GM12872 (cell line): ENCODE measurements around the gene PTBP1.

ENCODE experiments used
- TF ChIP-seq, protein P1 (sequence below): IDR thresholded peaks from 3 replicates; pipeline ENCODE4 v1.5.1; 2011; ENCODE audit warnings: low read depth, mild to moderate bottlenecking, low read length, moderate library complexity; ENCODE audit not compliant: insufficient read depth

Gene PTBP1

DNA sequence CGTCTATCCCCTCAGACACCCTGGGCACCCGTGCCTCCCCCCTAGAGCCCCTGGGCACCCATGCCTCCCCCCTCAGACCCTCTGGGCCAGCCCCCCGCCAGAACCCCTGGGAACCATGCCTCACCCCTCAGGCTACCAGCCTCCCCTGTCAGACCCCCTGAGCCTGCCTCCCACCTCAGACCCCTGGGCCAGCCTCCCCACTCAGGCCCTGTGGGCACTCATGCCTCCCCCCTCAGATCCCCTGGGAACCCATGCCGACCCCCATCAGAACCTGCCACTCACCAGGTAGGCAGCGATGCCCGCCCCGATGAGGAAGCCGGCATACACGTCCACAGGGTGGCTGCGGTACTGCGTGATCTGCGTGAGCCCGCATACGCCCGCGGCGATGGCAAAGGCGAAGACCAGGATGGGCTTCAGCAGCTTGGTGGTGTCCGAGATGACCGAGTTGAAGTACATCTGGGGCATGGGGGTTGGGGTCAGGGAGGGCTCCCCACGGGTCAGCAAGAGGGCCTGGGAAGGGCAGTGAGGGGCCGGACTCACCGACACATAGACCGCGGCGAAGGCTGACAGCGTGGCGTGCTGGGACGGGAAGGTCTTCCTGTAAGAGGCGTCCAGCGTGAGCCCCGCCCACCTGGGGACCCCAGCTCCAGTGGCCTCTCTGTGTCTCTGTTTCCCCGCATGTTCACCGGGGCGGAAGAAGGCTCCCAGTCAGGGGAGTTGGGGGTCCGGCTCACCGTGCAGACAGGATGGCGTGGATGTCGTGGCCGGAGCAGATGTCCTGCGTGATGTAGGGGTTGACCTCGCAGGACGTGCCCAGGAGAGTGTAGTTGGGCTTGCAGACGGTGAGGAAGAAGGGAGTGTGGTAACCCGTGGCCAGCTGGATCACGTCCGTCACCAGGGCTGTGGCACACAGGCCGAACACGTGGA lies 17.2 kb downstream of the PTBP1 start:
- TF ChIP-seq, protein P1, sequence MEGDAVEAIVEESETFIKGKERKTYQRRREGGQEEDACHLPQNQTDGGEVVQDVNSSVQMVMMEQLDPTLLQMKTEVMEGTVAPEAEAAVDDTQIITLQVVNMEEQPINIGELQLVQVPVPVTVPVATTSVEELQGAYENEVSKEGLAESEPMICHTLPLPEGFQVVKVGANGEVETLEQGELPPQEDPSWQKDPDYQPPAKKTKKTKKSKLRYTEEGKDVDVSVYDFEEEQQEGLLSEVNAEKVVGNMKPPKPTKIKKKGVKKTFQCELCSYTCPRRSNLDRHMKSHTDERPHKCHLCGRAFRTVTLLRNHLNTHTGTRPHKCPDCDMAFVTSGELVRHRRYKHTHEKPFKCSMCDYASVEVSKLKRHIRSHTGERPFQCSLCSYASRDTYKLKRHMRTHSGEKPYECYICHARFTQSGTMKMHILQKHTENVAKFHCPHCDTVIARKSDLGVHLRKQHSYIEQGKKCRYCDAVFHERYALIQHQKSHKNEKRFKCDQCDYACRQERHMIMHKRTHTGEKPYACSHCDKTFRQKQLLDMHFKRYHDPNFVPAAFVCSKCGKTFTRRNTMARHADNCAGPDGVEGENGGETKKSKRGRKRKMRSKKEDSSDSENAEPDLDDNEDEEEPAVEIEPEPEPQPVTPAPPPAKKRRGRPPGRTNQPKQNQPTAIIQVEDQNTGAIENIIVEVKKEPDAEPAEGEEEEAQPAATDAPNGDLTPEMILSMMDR: no peak

DNA sequence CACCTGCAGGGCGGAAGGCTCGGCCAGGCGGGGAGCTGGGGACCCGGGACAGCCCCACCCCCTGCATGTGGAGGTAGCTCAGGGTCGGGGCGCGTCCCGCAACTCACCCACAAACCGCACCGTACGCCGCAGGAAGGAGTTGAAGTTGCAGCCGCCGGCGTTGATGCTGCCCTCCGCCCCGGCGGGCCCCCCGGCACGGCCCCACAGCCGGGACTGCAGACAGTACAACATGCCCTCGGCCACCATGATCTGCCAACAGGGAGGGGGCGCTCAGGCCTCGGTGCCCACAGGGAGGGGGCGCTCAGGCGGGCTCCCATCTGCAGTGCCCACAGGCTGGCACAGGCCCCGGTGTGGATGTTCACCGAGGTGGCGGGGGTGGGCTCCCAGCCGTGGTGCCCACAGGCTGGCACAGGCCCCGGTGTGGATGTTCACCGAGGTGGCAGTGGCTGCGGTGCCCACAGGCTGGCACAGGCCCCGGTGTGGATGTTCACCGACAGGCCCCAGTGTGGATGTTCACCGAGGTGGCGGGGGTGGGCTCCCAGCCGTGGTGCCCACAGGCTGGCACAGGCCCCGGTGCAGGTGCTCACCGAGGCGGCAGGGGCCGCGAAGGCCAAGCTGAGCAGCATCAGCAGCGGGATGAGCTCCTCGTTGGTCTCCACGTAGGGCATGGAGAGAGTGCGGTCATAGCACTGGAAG lies 18.0 kb downstream of the PTBP1 start:
- TF ChIP-seq, protein P1: no peak

DNA sequence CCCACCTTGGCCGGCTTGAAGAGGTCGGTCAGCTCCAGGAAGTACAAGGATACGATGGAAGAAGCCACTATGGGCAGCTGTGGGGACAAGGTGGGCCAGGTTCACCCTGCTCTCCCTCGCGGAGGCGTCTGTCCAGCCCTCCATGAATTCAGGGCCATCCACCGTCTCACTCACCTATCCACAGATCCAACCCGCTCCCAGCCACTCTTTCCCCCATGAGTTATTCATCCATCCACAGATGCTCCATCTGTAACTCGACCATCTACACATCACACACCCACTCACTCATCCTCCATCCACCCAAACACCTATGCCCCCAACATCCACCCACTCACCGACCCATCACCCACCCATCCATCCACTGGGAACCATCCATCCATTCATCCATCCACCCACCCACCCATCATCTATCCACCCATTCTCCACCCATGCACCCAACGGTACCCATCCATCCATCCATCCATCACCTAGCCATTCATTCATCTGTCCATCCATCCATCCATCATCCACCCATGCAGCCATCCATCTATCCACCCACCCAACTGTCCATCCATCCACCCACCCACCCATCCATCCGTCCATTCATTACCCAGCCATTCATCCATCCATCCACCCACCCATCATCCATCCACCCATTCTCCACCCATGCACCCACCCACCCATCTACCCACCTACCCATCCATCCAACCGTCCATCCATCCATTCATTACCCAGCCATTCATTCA lies 18.7 kb downstream of the PTBP1 start:
- TF ChIP-seq, protein P1: no peak

DNA sequence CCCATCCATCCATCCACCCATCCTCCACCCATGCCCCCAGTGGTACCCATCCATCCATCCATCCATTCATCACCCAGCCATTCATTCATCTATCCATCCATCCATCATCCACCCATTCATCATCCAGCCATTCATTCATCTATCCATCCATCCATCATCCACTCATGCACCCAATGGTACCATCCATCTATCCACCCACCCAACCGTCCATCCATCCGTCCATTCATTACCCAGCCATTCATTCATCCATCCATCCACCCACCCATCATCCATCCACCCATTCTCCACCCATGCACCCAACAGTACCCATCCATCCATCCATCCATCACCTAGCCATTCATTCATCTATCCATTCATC lies 19.2 kb downstream of the PTBP1 start:
- TF ChIP-seq, protein P1: no peak

DNA sequence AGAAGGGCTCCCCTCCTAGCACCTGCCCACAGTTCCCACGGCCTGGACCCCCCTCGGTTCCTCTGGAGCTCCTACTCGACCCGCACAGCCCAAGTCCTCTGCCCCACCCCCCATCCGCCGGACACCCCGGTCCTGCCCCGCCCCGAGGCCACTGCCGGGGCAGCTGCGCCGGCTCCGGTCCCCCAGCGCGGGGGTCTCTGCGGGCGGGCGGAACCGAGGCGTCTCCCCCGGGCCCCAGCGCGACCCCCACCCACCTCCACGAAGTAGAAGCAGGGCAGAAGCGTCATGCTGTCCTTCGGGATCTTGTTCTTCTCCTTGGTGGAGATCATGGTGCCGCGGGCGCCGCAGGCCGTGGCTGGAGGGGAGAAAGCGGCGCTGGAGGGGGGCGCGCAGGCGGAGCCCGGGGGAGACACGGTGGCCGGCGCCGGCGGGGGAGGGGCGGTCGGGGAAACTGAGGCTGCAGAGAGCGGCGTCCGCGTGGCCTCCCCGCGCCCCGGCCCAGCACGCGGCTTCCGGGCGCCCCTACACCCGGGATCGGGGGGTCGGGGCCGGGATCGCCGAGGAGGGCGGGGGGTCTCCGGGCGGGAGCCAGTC lies 24.1 kb downstream of the PTBP1 start:
- TF ChIP-seq, protein P1: no peak

DNA sequence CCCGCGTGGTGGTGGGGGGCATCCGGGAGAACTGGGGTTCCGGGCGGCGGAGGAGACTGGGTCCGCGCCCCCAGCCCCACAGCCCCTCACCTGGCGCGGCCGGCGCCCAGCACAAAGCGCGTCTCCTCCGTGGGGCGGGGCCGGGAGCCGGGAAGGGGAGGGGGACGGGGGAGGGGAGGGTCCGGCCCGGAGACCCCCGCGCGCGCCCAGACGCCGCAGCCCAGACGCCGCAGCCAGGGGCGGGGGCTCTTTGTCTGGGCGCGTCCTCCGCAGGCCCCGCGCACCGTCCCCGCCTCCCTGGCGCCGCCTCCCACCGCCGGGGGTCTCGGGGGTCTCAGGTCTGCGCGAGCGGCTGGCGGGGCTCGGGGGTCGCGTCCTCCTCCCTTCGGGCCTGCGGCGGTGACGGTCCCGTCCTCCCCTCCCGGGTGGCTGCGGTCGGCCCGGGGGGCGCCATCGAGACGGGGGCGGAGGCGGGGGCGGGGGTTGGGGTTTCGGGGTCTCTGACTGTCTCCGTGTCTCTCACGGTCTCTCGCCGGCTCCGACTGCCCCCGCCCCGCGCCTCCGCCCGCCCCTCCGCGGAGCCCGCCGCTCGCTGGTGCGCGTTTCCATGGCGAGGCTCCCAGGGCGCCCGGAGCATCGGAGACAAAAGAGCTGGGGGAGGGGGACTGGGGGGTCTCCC lies 24.7 kb downstream of the PTBP1 start, which contains the start of gene PLPPR3:
PLPPR3 (minus strand) TSS at position 131 of the 679 bp plus-strand sequence. CDS start 396 bp downstream, outside the sequence.
- TF ChIP-seq, protein P1: no peak
